ENCODE results near the gene LIN28A.
"Not testable (repeated sequence)": the region's sequence is repeated elsewhere in the genome, so short reads cannot be mapped to it uniquely, and the experiment has no call there.

Gene LIN28A

DNA sequence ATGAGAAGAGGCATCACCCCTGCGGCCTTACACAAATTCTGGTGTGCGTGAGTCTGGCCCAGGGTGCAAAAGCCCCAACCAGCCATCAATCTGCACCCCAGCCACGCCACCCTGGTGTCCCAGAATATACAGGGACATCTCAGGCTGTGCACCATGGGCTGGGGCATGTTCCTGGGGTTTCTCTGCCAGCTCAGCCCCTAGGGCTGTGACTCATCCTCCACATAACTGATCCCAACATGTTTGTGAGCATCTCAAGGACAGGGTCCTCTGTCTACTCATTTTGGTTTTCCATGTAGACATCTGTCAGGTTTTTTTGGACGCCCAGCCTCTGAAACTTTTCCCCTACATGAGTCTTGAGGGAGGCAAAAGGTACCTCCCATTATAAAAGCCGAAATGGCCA, 38.6 kb upstream of the LIN28A start:
- WGBS (ENCODE audit: insufficient coverage, insufficient read length): no CpG with 5 or more reads among the region's 5 CpGs
- Histone ChIP-seq H3K27me3 (ENCODE audit: control insufficient read depth, insufficient read depth, low read length) (no peaks in the 10 kb centered on the region), H3K27ac (ENCODE audit: low read length) (no peak overlapping the region)

DNA sequence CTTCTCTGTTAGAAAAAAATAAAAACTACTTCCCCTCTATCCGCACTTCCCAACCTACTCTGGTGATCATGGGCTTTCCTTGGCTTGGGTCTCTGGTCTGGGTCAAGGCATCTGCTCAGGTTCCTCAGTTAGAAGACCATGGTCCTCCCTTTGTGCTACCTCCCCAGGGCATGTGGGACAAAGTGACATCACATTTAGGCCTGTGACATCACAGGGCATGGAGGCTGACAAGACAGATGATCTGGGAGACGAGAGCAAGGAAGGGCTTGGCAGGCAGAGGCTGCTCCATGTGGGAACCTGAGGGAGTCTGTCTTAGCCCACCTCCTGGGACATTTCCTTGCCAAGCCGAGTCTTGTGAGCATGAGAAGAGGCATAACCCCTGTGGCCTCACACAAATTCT, 38.0 kb upstream of the LIN28A start, which contains the start of gene ZNF683:
TSS of gene ZNF683 (minus strand) at position 140 of the 400 bp plus-strand sequence. CDS start 4,179 bp downstream, outside the sequence.
- H3K36me3 ChIP-seq (ENCODE audit: control insufficient read depth, insufficient read depth, low read length); H3K27me3 ChIP-seq (ENCODE audit: control insufficient read depth, insufficient read depth, low read length); H3K9me3 ChIP-seq (ENCODE audit: control insufficient read depth, insufficient read depth, low read length); H3K4me3 ChIP-seq (ENCODE audit: low read length); H3K4me1 ChIP-seq (ENCODE audit: control insufficient read depth, insufficient read depth, low read length); DNase-seq (ENCODE audit: low read depth, low spot score); H3K27ac ChIP-seq (ENCODE audit: low read length): not testable (repeated sequence)
- WGBS (ENCODE audit: insufficient coverage, insufficient read length): no CpG with 5 or more reads among the region's 3 CpGs

More for the DNA sequence above, 38.6 kb upstream of the LIN28A start:
- Histone ChIP-seq H3K36me3 (ENCODE audit: control insufficient read depth, insufficient read depth, low read length) (no peaks in the 10 kb centered on the region), H3K4me3 (ENCODE audit: low read length) (no peak overlapping the region), H3K9me3 (ENCODE audit: control insufficient read depth, insufficient read depth, low read length) (no peaks in the 10 kb centered on the region), H3K4me1 (ENCODE audit: control insufficient read depth, insufficient read depth, low read length) (peaks cover 2% of the 10 kb centered on the region; the same call in 1 of the 2 replicates)
- DNase-seq (ENCODE audit: low read depth, low spot score): no peak

DNA sequence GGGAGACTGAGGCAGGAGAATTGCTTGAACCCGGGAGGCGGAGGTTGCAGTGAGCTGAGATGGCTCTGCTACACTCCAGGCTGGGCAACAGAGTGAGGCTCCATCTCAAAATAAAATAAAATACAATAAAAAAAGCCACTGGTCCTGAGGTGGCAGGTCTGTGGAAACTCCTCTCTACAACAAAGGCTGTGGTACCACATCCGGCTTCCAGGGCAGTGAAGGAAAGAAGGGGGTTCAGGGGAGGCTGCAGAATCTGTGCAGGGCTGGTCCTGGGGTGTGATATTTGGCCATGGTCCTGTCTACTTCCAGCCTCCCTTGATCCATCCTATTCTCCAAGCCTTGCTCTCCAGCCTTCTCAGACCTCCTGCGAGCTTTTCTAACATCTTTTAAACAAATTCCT, 37.3 kb upstream of the LIN28A start:
- Histone ChIP-seq H3K36me3 (ENCODE audit: control insufficient read depth, insufficient read depth, low read length) (no peaks in the 10 kb centered on the region), H3K27me3 (ENCODE audit: control insufficient read depth, insufficient read depth, low read length) (no peaks in the 10 kb centered on the region), H3K9me3 (ENCODE audit: control insufficient read depth, insufficient read depth, low read length) (no peaks in the 10 kb centered on the region), H3K27ac (ENCODE audit: low read length) (no peak overlapping the region), H3K4me3 (ENCODE audit: low read length) (no peak overlapping the region), H3K4me1 (ENCODE audit: control insufficient read depth, insufficient read depth, low read length) (peaks cover 2% of the 10 kb centered on the region; the same call in 1 of the 2 replicates)
- no CpG with 5 or more reads among the region's 4 CpGs for WGBS (ENCODE audit: insufficient coverage, insufficient read length)
- DNase-seq (ENCODE audit: low read depth, low spot score): no peak

DNA sequence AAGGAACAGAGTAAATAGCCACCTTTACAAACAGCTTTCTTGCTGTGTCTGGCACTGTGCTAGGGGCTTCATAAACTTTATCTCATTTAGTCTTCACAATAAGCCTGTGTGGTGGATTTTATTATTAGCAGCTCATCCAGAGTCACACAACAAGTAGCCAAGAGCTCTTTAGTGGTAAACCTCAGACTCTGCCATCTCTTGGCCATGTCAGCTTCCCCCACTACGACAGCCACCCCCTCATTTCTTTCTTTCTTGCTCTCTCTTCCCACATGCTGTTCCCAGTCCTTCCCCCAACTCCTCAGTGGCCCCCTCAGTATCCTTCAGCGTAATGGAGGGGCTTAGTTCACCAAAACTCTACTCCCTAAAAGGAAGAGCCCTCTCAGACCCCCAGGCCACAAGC, 36.8 kb upstream of the LIN28A start:
- Histone ChIP-seq H3K36me3 (ENCODE audit: control insufficient read depth, insufficient read depth, low read length) (no peaks in the 10 kb centered on the region), H3K27ac (ENCODE audit: low read length) (no peak overlapping the region), H3K27me3 (ENCODE audit: control insufficient read depth, insufficient read depth, low read length) (no peaks in the 10 kb centered on the region), H3K4me1 (ENCODE audit: control insufficient read depth, insufficient read depth, low read length) (peaks cover 2% of the 10 kb centered on the region; the same call in 1 of the 2 replicates), H3K9me3 (ENCODE audit: control insufficient read depth, insufficient read depth, low read length) (no peaks in the 10 kb centered on the region), H3K4me3 (ENCODE audit: low read length) (no peak overlapping the region)
- no peak for DNase-seq (ENCODE audit: low read depth, low spot score)
- WGBS (ENCODE audit: insufficient coverage, insufficient read length): no CpG with 5 or more reads among the region's 2 CpGs

DNA sequence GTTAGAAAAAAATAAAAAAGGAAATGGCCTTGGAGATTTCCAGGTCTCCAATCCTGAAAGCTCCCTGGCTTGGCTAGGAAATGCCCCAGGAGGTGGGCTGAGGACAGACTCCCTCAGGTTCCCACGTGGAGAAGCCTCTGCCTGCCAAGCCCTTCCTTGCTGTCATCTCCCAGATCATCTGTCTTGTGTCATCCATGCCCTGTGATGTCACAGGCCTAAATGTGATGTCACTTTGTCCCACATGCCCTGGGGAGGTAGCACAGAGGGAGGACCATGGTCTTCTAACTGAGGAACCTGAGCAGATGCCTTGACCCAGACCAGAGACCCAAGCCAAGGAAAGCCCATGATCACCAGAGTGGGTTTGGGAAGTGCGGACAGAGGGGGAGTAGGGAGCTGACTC, 36.3 kb upstream of the LIN28A start:
- H3K4me1 ChIP-seq (ENCODE audit: control insufficient read depth, insufficient read depth, low read length); H3K27ac ChIP-seq (ENCODE audit: low read length); H3K36me3 ChIP-seq (ENCODE audit: control insufficient read depth, insufficient read depth, low read length); H3K4me3 ChIP-seq (ENCODE audit: low read length); H3K9me3 ChIP-seq (ENCODE audit: control insufficient read depth, insufficient read depth, low read length); H3K27me3 ChIP-seq (ENCODE audit: control insufficient read depth, insufficient read depth, low read length); DNase-seq (ENCODE audit: low read depth, low spot score): not testable (repeated sequence)
- WGBS (ENCODE audit: insufficient coverage, insufficient read length): no CpG with 5 or more reads among the region's 2 CpGs

DNA sequence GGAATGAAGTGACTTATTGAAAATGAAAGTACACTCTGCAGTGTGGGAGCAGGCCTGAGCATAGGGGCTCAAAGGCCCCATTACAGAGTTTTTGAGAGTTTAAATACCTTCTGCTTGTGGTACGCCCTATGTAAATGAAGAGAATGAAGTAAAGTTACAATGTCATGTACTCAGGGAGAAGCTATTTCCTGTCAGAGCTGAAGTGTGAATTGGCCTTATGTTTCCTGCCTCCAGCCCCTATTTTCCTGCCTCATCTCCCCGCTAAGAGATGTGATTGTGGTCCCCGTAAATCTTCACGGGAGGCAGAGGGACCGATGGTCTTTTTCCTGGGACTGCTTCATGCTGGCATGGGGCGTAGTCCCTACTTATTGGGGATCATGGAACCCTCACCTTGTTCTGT, 35.5 kb upstream of the LIN28A start:
- Histone ChIP-seq H3K27ac (ENCODE audit: low read length) (no peak overlapping the region), H3K27me3 (ENCODE audit: control insufficient read depth, insufficient read depth, low read length) (no peaks in the 10 kb centered on the region), H3K4me3 (ENCODE audit: low read length) (no peak overlapping the region), H3K36me3 (ENCODE audit: control insufficient read depth, insufficient read depth, low read length) (no peaks in the 10 kb centered on the region), H3K9me3 (ENCODE audit: control insufficient read depth, insufficient read depth, low read length) (no peaks in the 10 kb centered on the region), H3K4me1 (ENCODE audit: control insufficient read depth, insufficient read depth, low read length) (peaks cover 2% of the 10 kb centered on the region; the same call in 1 of the 2 replicates)
- WGBS (ENCODE audit: insufficient coverage, insufficient read length): no CpG with 5 or more reads among the region's 6 CpGs
- DNase-seq (ENCODE audit: low read depth, low spot score): no peak

DNA sequence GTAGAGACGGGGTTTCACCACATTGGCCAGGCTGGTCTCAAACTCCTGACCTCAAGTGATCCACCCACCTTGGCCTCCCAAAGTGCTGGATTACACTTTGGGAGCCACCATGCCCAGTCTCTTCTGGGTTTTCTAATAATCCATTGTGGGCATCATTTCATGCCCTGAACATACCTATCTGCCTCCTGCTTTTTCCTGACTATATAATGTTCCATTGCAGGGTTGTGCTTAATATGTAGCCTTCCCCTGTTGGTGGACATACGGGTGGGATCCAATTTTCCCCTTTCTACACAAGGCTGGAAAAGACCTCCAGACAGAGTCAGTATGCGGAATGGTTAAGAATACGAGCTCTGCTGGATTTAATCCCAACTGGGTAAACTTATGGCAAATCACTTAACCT, 34.6 kb upstream of the LIN28A start:
- no peaks in the 10 kb centered on the region for H3K9me3 ChIP-seq (ENCODE audit: control insufficient read depth, insufficient read depth, low read length)
- no peaks in the 10 kb centered on the region for H3K27me3 ChIP-seq (ENCODE audit: control insufficient read depth, insufficient read depth, low read length)
- no peak overlapping the region for H3K27ac ChIP-seq (ENCODE audit: low read length)
- no peak for DNase-seq (ENCODE audit: low read depth, low spot score)
- H3K36me3 ChIP-seq (ENCODE audit: control insufficient read depth, insufficient read depth, low read length): no peaks in the 10 kb centered on the region
- WGBS (ENCODE audit: insufficient coverage, insufficient read length): no CpG with 5 or more reads among the region's 4 CpGs
- no peaks in the 10 kb centered on the region; the same call in 1 of the 2 replicates for H3K4me1 ChIP-seq (ENCODE audit: control insufficient read depth, insufficient read depth, low read length)
- H3K4me3 ChIP-seq (ENCODE audit: low read length): no peak overlapping the region

DNA sequence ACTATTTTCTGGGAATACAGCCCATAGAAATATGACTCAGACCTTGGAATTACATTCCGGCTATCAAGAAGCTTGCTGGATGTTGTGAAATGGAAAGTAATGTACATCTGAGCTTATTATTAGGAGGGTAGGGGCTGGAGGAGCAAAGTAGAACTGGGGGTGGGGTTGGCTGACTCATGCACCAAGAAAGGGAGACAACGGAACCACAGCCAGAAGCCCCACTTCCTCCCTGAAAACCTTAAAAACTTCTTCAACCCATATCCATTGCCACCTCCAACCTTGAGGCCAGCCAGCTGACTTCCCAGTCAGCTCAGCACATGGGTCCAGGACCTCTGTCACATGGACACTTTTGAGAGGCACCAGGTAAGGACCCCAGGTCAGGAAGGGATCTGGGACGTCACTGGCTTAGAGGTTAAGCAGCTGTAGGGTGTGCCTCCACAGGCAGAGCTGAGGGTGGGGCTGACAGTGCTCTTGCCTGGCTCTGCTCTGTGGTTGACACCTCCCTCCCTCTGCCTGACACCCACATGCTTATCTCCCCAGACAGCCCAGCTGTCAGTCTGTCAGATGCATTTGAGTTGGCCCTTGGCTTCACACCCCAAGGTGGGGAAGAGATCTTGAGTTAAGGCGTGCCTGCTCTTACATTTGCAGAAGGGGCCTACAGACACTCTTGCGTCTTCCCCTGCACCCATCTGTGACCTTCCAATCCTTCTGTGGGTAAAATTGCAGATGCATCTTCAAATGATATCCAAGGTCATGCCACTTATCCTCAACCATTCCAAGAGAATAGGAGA, 32.3 kb upstream of the LIN28A start:
- Histone ChIP-seq H3K4me3 (ENCODE audit: low read length) (no peak overlapping the region), H3K27ac (ENCODE audit: low read length) (no peak overlapping the region), H3K27me3 (ENCODE audit: control insufficient read depth, insufficient read depth, low read length) (no peaks in the 10 kb centered on the region), H3K36me3 (ENCODE audit: control insufficient read depth, insufficient read depth, low read length) (no peaks in the 10 kb centered on the region), H3K9me3 (ENCODE audit: control insufficient read depth, insufficient read depth, low read length) (no peaks in the 10 kb centered on the region), H3K4me1 (ENCODE audit: control insufficient read depth, insufficient read depth, low read length) (no peaks in the 10 kb centered on the region; the same call in 1 of the 2 replicates)
- no peak for DNase-seq (ENCODE audit: low read depth, low spot score)
- no CpG with 5 or more reads among the region's 5 CpGs for WGBS (ENCODE audit: insufficient coverage, insufficient read length)

DNA sequence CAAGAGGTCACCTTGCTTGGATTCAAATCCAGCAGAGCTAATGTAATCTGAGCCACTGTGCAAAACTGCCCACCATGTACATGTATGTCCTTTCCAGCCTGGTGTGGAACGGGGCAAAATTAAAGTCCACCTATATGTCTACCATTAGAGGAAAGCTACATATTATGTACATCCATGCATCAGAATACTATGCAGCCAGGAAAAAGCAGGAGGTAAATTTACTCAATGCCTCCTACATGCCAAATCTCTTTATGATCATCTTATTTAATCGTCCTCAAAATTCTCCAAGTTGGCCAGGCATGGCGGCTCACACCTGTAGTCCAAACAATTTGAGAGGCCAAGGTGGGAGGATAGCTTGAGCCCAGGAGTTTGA, 31.8 kb upstream of the LIN28A start:
- Histone ChIP-seq H3K36me3 (ENCODE audit: control insufficient read depth, insufficient read depth, low read length) (no peaks in the 10 kb centered on the region), H3K9me3 (ENCODE audit: control insufficient read depth, insufficient read depth, low read length) (no peaks in the 10 kb centered on the region), H3K27me3 (ENCODE audit: control insufficient read depth, insufficient read depth, low read length) (no peaks in the 10 kb centered on the region), H3K27ac (ENCODE audit: low read length) (no peak overlapping the region), H3K4me3 (ENCODE audit: low read length) (no peak overlapping the region), H3K4me1 (ENCODE audit: control insufficient read depth, insufficient read depth, low read length) (no peaks in the 10 kb centered on the region; the same call in 1 of the 2 replicates)
- DNase-seq (ENCODE audit: low read depth, low spot score): no peak
- no CpG with 5 or more reads among the region's 3 CpGs for WGBS (ENCODE audit: insufficient coverage, insufficient read length)

DNA sequence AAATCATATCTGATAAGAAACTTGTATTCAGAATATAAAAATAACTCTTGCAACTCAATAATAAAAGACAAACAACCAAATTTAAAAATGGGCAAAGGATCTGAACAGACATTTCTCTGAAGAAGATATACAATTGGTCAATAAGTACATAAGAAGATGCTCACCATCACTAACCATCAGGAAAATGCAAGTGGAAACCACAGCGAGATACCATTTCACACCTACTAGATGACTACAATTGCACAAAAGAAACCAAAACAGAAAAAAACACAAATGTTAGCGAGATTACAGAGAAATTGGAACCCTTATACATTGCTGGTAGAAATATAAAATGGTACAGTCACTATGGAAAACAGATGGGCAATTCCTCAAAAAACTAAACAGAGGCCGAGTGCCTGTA, 26.5 kb upstream of the LIN28A start:
- WGBS (ENCODE audit: insufficient coverage, insufficient read length): no CpG with 5 or more reads among the region's 3 CpGs
- Histone ChIP-seq H3K36me3 (ENCODE audit: control insufficient read depth, insufficient read depth, low read length) (no peaks in the 10 kb centered on the region), H3K4me3 (ENCODE audit: low read length) (no peak overlapping the region), H3K4me1 (ENCODE audit: control insufficient read depth, insufficient read depth, low read length) (peaks cover 1% of the 10 kb centered on the region; the same call in 1 of the 2 replicates), H3K9me3 (ENCODE audit: control insufficient read depth, insufficient read depth, low read length) (no peaks in the 10 kb centered on the region), H3K27ac (ENCODE audit: low read length) (no peak overlapping the region), H3K27me3 (ENCODE audit: control insufficient read depth, insufficient read depth, low read length) (no peaks in the 10 kb centered on the region)
- DNase-seq (ENCODE audit: low read depth, low spot score): no peak

DNA sequence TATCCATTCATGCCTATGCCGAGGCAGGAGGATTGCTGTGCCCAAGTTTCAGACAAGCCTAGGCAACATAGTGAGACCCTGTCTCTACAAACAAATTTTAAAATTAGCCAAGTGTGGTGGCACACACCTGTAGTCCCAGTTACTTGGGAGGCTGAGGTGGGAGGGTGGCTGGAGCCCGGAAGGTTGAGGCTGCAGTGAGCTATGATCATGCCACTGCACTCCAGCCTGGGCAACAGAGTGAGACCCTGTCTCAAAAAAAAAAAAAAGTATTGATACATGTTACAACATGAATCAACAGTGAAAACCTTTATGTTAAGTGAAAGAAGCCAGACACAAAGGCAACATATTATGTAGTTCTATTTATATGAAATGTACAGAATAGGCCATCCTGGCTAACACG, 25.6 kb upstream of the LIN28A start:
- not testable (repeated sequence) for H3K36me3 ChIP-seq (ENCODE audit: control insufficient read depth, insufficient read depth, low read length); H3K27ac ChIP-seq (ENCODE audit: low read length); H3K4me1 ChIP-seq (ENCODE audit: control insufficient read depth, insufficient read depth, low read length); H3K4me3 ChIP-seq (ENCODE audit: low read length); H3K27me3 ChIP-seq (ENCODE audit: control insufficient read depth, insufficient read depth, low read length); H3K9me3 ChIP-seq (ENCODE audit: control insufficient read depth, insufficient read depth, low read length); DNase-seq (ENCODE audit: low read depth, low spot score)
- no CpG with 5 or more reads among the region's 3 CpGs for WGBS (ENCODE audit: insufficient coverage, insufficient read length)
